MCF 10A (cell line): Measurements from ENCODE around the gene ROBO2. TPM values are rescaled to one million over a fixed set of nuclear protein-coding genes. Genes with fewer than 3 reads are reported as not detected.

Experiments used
- BruUV-seq: library from RNA; stranded (reverse); fragments of 400-500 nt; replicated peaks from 2 replicates; lab custom pipeline; 2021; lab: Mats Ljungman, UMichigan
- CTCF ChIA-PET: fragments of 300-600 bp; sonication (Branson Sonifier 250); formaldehyde crosslinking; extraction: SDS; loops from one replicate; lab custom pipeline; 2021; ENCODE audit warnings: antibody characterized with exemption, inconsistent platforms; lab: Yijun Ruan, JAX
- POLR2A ChIA-PET: fragments of 300-600, 350-650 bp; sonication (Branson Sonifier 250); formaldehyde crosslinking; extraction: SDS; loops from one replicate; lab custom pipeline; 2020; ENCODE audit warnings: antibody characterized with exemption, inconsistent platforms; lab: Yijun Ruan, JAX
- DNase-seq: peaks from one replicate; pipeline ENCODE4 v3.0.0-alpha.2; 2018; ENCODE audit not compliant: unreplicated experiment
- H3K27ac Mint-ChIP-seq: one replicate; pipeline ENCODE4 v1.8.0; 2022; ENCODE audit warnings: mild to moderate bottlenecking, low read depth, mixed read lengths; ENCODE audit not compliant: unreplicated experiment
- H3K27me3 Mint-ChIP-seq: one replicate; pipeline ENCODE4 v1.8.0; 2022; ENCODE audit warnings: mixed read lengths; ENCODE audit not compliant: insufficient read depth, unreplicated experiment
- H3K36me3 Mint-ChIP-seq: one replicate; pipeline ENCODE4 v1.8.0; 2022; ENCODE audit warnings: mild to moderate bottlenecking, moderate library complexity, mixed read lengths; ENCODE audit not compliant: insufficient read depth, unreplicated experiment
- H3K4me1 Mint-ChIP-seq: one replicate; pipeline ENCODE4 v1.8.0; 2022; ENCODE audit warnings: mixed read lengths; ENCODE audit not compliant: insufficient read depth, unreplicated experiment
- H3K4me3 Mint-ChIP-seq: one replicate; pipeline ENCODE4 v1.8.0; 2022; ENCODE audit warnings: mild to moderate bottlenecking, moderate library complexity, mixed read lengths; ENCODE audit not compliant: unreplicated experiment
- H3K9me3 Mint-ChIP-seq: one replicate; pipeline ENCODE4 v1.8.0; 2022; ENCODE audit warnings: mixed read lengths; ENCODE audit not compliant: unreplicated experiment
- CTCF ChIP-seq: fragments of 200-600 bp; IDR thresholded peaks from one replicate; pipeline ENCODE4 v1.8.0; 2022; ENCODE audit warnings: antibody characterized with exemption, mild to moderate bottlenecking; ENCODE audit not compliant: unreplicated experiment
- intact Hi-C: fragments of 100-400 bp; cut with micrococcal nuclease; formaldehyde crosslinking; loops from 2 replicates; pipeline ENCODE4 v1.14.1; 2022
- total RNA-seq: library from RNA; stranded (reverse); gene quantifications from 2 replicates; pipeline ENCODE4 v1.2.3, GENCODE V29; 2022

Gene ROBO2
- total RNA-seq, 1 experiment from 2014 or later, result not detected

DNA sequence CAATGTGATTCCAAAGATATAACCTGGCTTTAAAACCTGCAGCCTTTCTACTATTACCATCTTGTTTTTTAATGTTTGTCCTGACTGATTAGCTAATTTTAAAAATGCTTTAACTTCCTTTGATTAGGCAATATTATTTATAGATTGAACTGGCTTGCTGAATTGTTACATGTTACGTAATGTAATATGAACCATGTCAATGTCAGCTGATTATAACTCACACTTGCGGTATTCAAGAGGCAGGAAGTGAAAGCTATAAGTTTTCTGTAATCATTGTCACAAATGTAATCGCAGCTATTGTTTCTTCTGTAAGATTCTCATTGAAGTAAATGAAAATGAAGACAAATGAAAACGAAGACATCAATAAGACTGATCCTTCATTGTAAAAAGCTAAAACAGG lies 146.8 kb downstream of the ROBO2 start:
- no peaks in the 10 kb centered on the region for H3K36me3 Mint-ChIP-seq
- no peak for TF ChIP-seq CTCF
- no peaks in the 10 kb centered on the region for H3K9me3 Mint-ChIP-seq
- ChIA-PET POLR2A (no interaction called here), CTCF (interaction anchor here (0.5 to 1.3 kb wide), 2 partner anchors 11 to 268 kb away, joined by 3 read pairs; no protein-coding TSS in a partner anchor)
- BruUV-seq, result no TSS peak
- no peak overlapping the region for H3K4me3 Mint-ChIP-seq
- no peaks in the 10 kb centered on the region for H3K4me1 Mint-ChIP-seq
- peak; percentile 12 for DNase-seq
- peaks cover 75% of the 10 kb centered on the region for H3K27me3 Mint-ChIP-seq
- intact Hi-C loops, result no loop called here
- no peak overlapping the region for H3K27ac Mint-ChIP-seq

GRCh38 chr3:77188210-77188609 lies 148.3 kb downstream of the ROBO2 start:
- H3K27me3 Mint-ChIP-seq, result peaks cover 61% of the 10 kb centered on the region
- CTCF ChIA-PET, result no interaction called here
- intact Hi-C loops, result no loop called here
- H3K4me3 Mint-ChIP-seq, result no peak overlapping the region
- H3K4me1 Mint-ChIP-seq, result no peaks in the 10 kb centered on the region
- H3K27ac Mint-ChIP-seq, result no peak overlapping the region
- BruUV-seq, result no TSS peak
- POLR2A ChIA-PET, result no interaction called here
- H3K9me3 Mint-ChIP-seq, result no peaks in the 10 kb centered on the region
- DNase-seq, result no peak
- TF ChIP-seq CTCF, result no peak
- H3K36me3 Mint-ChIP-seq, result no peaks in the 10 kb centered on the region

- no TSS peak for BruUV-seq
- Mint-ChIP-seq H3K4me3 (no peak overlapping the region), H3K9me3 (no peaks in the 10 kb centered on the region), H3K27me3 (peaks cover 57% of the 10 kb centered on the region), H3K4me1 (no peaks in the 10 kb centered on the region), H3K27ac (no peak overlapping the region), H3K36me3 (no peaks in the 10 kb centered on the region)
- POLR2A ChIA-PET, result no interaction called here
- no peak for TF ChIP-seq CTCF
- CTCF ChIA-PET, result no interaction called here
- intact Hi-C loops, result no loop called here
- DNase-seq, result no peak
Observed at GRCh38 chr3:77189258-77189657, 149.4 kb downstream of the ROBO2 start.

DNA sequence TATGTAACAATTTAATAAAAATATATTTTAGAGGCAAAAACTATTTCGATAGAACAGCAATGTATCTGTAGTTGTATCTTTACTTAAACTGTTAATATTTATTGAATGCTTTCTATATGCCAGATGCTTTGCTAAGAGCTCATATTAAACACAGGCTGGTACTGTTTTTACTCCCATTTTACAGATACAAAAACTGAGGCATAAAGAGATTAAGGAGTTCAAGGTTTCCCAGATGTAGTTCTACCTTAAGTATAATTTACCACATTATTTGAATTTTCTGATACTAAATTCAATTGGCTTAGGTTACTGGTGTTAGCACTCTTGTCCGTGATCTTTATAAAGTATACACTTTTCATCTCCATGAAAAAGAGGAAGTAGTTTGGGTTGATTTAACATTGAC lies 149.8 kb downstream of the ROBO2 start:
- no peak for DNase-seq
- Mint-ChIP-seq H3K4me3 (no peak overlapping the region), H3K4me1 (no peaks in the 10 kb centered on the region), H3K9me3 (no peaks in the 10 kb centered on the region), H3K36me3 (no peaks in the 10 kb centered on the region), H3K27me3 (peaks cover 57% of the 10 kb centered on the region), H3K27ac (no peak overlapping the region)
- no TSS peak for BruUV-seq
- intact Hi-C loops, result no loop called here
- ChIA-PET CTCF (no interaction called here), POLR2A (no interaction called here)
- TF ChIP-seq CTCF, result no peak
